Psoas muscle (tissue), 8 donors: ENCODE results near the gene UGDH. TPM values are rescaled to one million over a fixed set of nuclear protein-coding genes. Genes with fewer than 3 reads are reported as not detected.
"Not testable (repeated sequence)": the region's sequence is repeated elsewhere in the genome, so short reads cannot be mapped to it uniquely, and the experiment has no call there.

ENCODE experiments used
- ATAC-seq, 4 donors: fragments of 200-7000 bp; cut with Tn5 transposase; one replicate each; pipeline ENCODE4 v1.9.1; 2020; ENCODE audit warnings: moderate library complexity in 3 of 4, mild to moderate bottlenecking in 2 of 4
- DNase-seq, 2 donors: peaks; one replicate each; pipeline ENCODE4 v3.0.0-alpha.2; 2020
- H3K27ac ChIP-seq: fragments of 200-600 bp; one replicate; pipeline ENCODE4 v1.8.0; 2022
- H3K27me3 ChIP-seq, 3 donors: fragments of 200-600 bp in 1 of 3; one replicate each; pipeline versions ENCODE4 v1.6.1 to v1.8.0; 2013 to 2022; ENCODE audit warnings: low read length in 2 of 3, mild to moderate bottlenecking in 2 of 3, moderate library complexity in 1 of 3; ENCODE audit not compliant: insufficient read depth in 3 of 3
- H3K36me3 ChIP-seq, 2 donors: fragments of 200-600 bp in 1 of 2; one replicate each; pipeline versions ENCODE4 v1.6.1 to v1.8.0; 2013 to 2022; ENCODE audit warnings: low read depth in 1 of 2, mild to moderate bottlenecking in 1 of 2, moderate library complexity in 1 of 2; ENCODE audit not compliant: insufficient read depth in 1 of 2
- H3K4me1 ChIP-seq: fragments of 200-600 bp; one replicate; pipeline ENCODE4 v1.8.0; 2022
- H3K4me3 ChIP-seq: fragments of 200-600 bp; one replicate; pipeline ENCODE4 v1.8.0; 2022; ENCODE audit warnings: mild to moderate bottlenecking
- H3K9me3 ChIP-seq: fragments of 200-600 bp; one replicate; pipeline ENCODE4 v1.8.0; 2022
- CTCF ChIP-seq: fragments of 200-600 bp; IDR thresholded peaks from one replicate; pipeline ENCODE4 v1.8.0; 2022; ENCODE audit warnings: antibody characterized with exemption
- WGBS, 3 donors: extraction: QIAGEN DNeasy Blood & Tissue Kit; methylation state at CpG; one replicate each; pipeline versions ENCODE4 v1.1.6 to v1.1.7; 2013; 5-methylcytosine and 5-hydroxymethylcytosine counted together
- intact Hi-C, 2 donors: fragments of 100-400 bp; cut with DNase I; formaldehyde crosslinking; loops; one replicate each; pipeline versions ENCODE4 v1.11.0 to v1.14.2; 2022
- polyA plus RNA-seq, 3 donors: library from polyadenylated mRNA; stranded (reverse); fragments of 200-250 nt; gene quantifications; one replicate each; pipeline ENCODE4 v1.2.3, GENCODE V29; 2013
- total RNA-seq, 4 donors: library from RNA; stranded (reverse); fragmentation: NEBNext Ultra II Directional in 2 of 4; extraction: Animal tissue kit (Norgen Biotek cat#: 25700) in 2 of 4; gene quantifications; one replicate each; pipeline versions ENCODE4 v1.2.1 to v1.2.4, GENCODE V29; 2021 to 2023
- donor health status: healthy with polysubstance abuse.
- donor health status: DM: no; HTN: no; CAD: no; lungs with moderate emphysema.
- donor health status: Bipolar disorder and iron deficiency.
- donor health status: healthy.
- donor health status: DM: yes; HTN: yes; CAD: no.
- donor health status: DM: no; HTN: no; CAD: no.
- donor health status: DM: no; HTN: no; CAD: no.
- donor health status: DM: yes; HTN: yes; CAD: no.

UGDH gene
- total and polyA plus RNA-seq, 7 donors = 2.5 to 9.8 (median 7.7) TPM

GRCh38 chr4:39559626-39560025, 32.4 kb upstream of the UGDH start:
- intact Hi-C loops = loop anchor here in 1 of 2 donors (10.0 kb wide), 1 partner anchor 355 kb away; no protein-coding TSS in a partner anchor
- WGBS, 3 donors = 90 to 92% (median 91%) methylated on average over 9 of the region's 9 CpGs
- H3K4me3 ChIP-seq = no peak overlapping the region
- H3K27ac ChIP-seq = no peak overlapping the region
- no peaks in the 10 kb centered on the region for H3K9me3 ChIP-seq
- TF ChIP-seq CTCF = no peak
- no peaks in the 10 kb centered on the region for H3K4me1 ChIP-seq
- no peak for DNase-seq
- peaks cover 1 to 25% of the 10 kb centered on the region in 2 donors for H3K36me3 ChIP-seq
- no peak for ATAC-seq
- H3K27me3 ChIP-seq = no peaks in the 10 kb centered on the region

GRCh38 chr4:39555472-39555871, 28.2 kb upstream of the UGDH start:
- ATAC-seq (no peak), DNase-seq (no peak)
- WGBS, 3 donors = 97 to 100% (median 98%) methylated on average over 3 of the region's 3 CpGs
- Histone ChIP-seq H3K36me3 (peaks cover 0 to 55% of the 10 kb centered on the region in 2 donors), H3K27me3 (no peaks in the 10 kb centered on the region), H3K4me3 (no peak overlapping the region), H3K4me1 (no peaks in the 10 kb centered on the region), H3K9me3 (no peaks in the 10 kb centered on the region), H3K27ac (no peak overlapping the region)
- no peak for TF ChIP-seq CTCF
- intact Hi-C loops = loop anchor here in 1 of 2 donors (10.0 kb wide), 1 partner anchor 359 kb away; no protein-coding TSS in a partner anchor

- Histone ChIP-seq H3K4me1 (no peaks in the 10 kb centered on the region), H3K27ac (no peak overlapping the region), H3K36me3 (peaks cover 0 to 20% of the 10 kb centered on the region in 2 donors), H3K9me3 (no peaks in the 10 kb centered on the region), H3K27me3 (no peaks in the 10 kb centered on the region), H3K4me3 (no peak overlapping the region)
- DNase-seq = no peak
- TF ChIP-seq CTCF = no peak
- ATAC-seq = no peak
- 88 to 92% (median 89%) methylated on average over 3 of the region's 3 CpGs for WGBS, 3 donors
- intact Hi-C loops = no loop called here
Measured at GRCh38 chr4:39548425-39549067, 21.3 kb upstream of the UGDH start.

DNA sequence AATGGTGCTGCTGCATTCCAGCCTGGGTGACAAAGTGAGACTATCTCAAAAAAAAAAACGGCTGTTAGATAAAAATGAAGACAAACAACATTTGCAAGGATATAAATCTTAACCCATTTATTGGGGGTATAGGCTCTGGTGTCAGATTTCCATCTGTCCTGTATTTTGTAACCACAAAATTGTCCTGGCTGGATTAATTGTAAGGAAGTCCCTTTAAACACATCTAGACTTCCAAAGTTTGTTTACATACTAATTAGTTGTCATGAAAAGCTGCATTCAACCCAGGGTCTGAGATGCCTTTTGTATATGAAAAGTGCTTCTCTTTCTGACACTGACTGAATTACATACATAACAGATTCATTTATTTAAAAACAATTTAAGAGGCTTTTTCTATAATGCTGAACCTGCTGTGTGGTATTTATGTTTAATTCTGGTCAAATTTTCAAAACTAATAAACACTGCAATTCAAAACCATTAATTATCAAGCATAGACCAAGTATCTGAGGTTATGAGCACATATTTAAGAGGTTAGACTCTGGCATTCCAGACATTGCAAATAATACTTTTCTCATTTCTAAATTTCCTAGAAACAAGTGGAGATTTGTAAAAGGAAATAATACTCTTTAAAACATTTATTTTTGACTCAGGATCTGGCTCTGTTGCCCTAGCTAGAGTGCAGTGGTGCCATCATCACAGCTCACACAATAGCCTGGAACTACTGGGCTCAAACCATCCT, 17.5 kb upstream of the UGDH start:
- DNase-seq = no peak
- no peaks in the 10 kb centered on the region for H3K4me1 ChIP-seq
- ATAC-seq = no peak
- 18 to 29% (median 25%) methylated on average over 1 of the region's 1 CpG for WGBS, 3 donors
- H3K27ac ChIP-seq = no peak overlapping the region
- no peaks in the 10 kb centered on the region for H3K9me3 ChIP-seq
- intact Hi-C loops = no loop called here
- H3K4me3 ChIP-seq = no peak overlapping the region
- H3K36me3 ChIP-seq = no peaks in the 10 kb centered on the region
- TF ChIP-seq CTCF = no peak
- no peaks in the 10 kb centered on the region for H3K27me3 ChIP-seq

DNA sequence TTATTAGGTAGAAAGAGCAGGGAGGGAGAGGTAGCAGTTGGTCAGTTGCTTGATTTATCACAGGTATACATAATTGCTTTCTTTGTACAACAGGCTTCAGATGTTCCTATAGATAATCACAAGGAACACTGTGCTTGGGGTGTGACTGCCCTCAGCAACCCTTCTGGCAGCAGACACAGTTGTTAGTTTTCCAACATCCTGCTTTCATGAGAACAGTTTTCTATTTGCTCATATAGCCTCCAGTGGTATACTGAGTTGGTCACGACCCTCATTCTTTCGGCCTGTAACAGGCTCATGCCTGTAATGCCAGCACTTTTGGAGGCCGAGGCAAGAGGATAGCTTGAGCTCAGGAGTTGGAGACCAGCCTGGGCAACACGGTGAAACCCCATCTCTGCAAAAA, 16.8 kb upstream of the UGDH start:
- WGBS, 3 donors = 93 to 96% (median 94%) methylated on average over 4 of the region's 4 CpGs
- H3K36me3 ChIP-seq, H3K9me3 ChIP-seq, DNase-seq, intact Hi-C loops, H3K4me3 ChIP-seq, H3K27ac ChIP-seq, ATAC-seq, H3K27me3 ChIP-seq, H3K4me1 ChIP-seq: not testable (repeated sequence)
